HepG2 (cell line): ENCODE results near the gene DYNC2H1. TPM values are rescaled to one million over a fixed set of nuclear protein-coding genes. Genes with fewer than 3 reads are reported as not detected.

Experiments used
- DNMT1 ChIP-seq: sonication (generic); formaldehyde crosslinking; IDR thresholded peaks from 2 replicates; pipeline ENCODE4 v1.5.1; 2020; ENCODE audit warnings: mild to moderate bottlenecking, missing genetic modification reagents
- FOSL1 ChIP-seq: sonication (generic); formaldehyde crosslinking; IDR thresholded peaks from 2 replicates; pipeline ENCODE4 v1.9.0; 2021; ENCODE audit warnings: missing genetic modification reagents, borderline replicate concordance
- HMG20B ChIP-seq: conservative IDR thresholded peaks from 2 replicates; pipeline ENCODE4 v1.6.1; 2016; ENCODE audit warnings: missing genetic modification reagents, missing compliant biosample characterization
- JUND ChIP-seq: sonication (generic); formaldehyde crosslinking; IDR thresholded peaks from 2 replicates; pipeline ENCODE4 v1.8.0; 2022; ENCODE audit warnings: mild to moderate bottlenecking, missing genetic modification reagents
- KDM4B ChIP-seq: sonication (generic); formaldehyde crosslinking; IDR thresholded peaks from 2 replicates; pipeline ENCODE4 v1.4.0; 2020; ENCODE audit warnings: missing genetic modification reagents
- KMT2A ChIP-seq: sonication (generic); formaldehyde crosslinking; IDR thresholded peaks from 2 replicates; pipeline ENCODE4 v1.4.0; 2020; ENCODE audit warnings: missing genetic modification reagents
- MAF1 ChIP-seq: sonication (generic); formaldehyde crosslinking; IDR thresholded peaks from 2 replicates; pipeline ENCODE4 v1.5.0; 2020; ENCODE audit warnings: missing genetic modification reagents, borderline replicate concordance
- MEIS2 ChIP-seq: sonication (generic); formaldehyde crosslinking; IDR thresholded peaks from 2 replicates; pipeline ENCODE4 v1.9.0; 2021; ENCODE audit warnings: mild to moderate bottlenecking, missing genetic modification reagents
- NFE2L2 ChIP-seq: fragments of 150-350 bp; IDR thresholded peaks from 2 replicates; pipeline ENCODE4 v1.6.1; 2014; ENCODE audit warnings: low read length
- POGZ ChIP-seq: sonication (generic); formaldehyde crosslinking; IDR thresholded peaks from 2 replicates; pipeline ENCODE4 v1.4.0; 2020; ENCODE audit warnings: mild to moderate bottlenecking, missing genetic modification reagents
- PRMT3 ChIP-seq: sonication (generic); formaldehyde crosslinking; IDR thresholded peaks from 2 replicates; pipeline ENCODE4 v1.8.1; 2022; ENCODE audit warnings: low read depth, mild to moderate bottlenecking, moderate library complexity, missing genetic modification reagents, borderline replicate concordance
- RXRA ChIP-seq: sonication (generic); formaldehyde crosslinking; IDR thresholded peaks from 2 replicates; pipeline ENCODE4 v1.5.1; 2020; ENCODE audit warnings: missing genetic modification reagents
- SSRP1 ChIP-seq: IDR thresholded peaks from 2 replicates; pipeline ENCODE4 v1.6.1; 2016; ENCODE audit warnings: control low read depth
- TARDBP ChIP-seq: sonication (generic); formaldehyde crosslinking; IDR thresholded peaks from 2 replicates; pipeline ENCODE4 v1.8.0; 2022; ENCODE audit warnings: mild to moderate bottlenecking, missing genetic modification reagents
- TBP ChIP-seq: sonication (generic); formaldehyde crosslinking; IDR thresholded peaks from 2 replicates; pipeline ENCODE4 v1.5.0; 2020; ENCODE audit warnings: missing genetic modification reagents
- TGIF2 ChIP-seq: IDR thresholded peaks from 2 replicates; pipeline ENCODE4 v1.6.1; 2016; ENCODE audit warnings: control low read depth, missing compliant biosample characterization
- ZBTB7B ChIP-seq: sonication (generic); formaldehyde crosslinking; IDR thresholded peaks from 2 replicates; pipeline ENCODE4 v1.4.0; 2020; ENCODE audit warnings: missing genetic modification reagents
- ZFP1 ChIP-seq: IDR thresholded peaks from 2 replicates; pipeline ENCODE4 v1.6.1; 2016
- ZFY ChIP-seq: sonication (generic); formaldehyde crosslinking; IDR thresholded peaks from 2 replicates; pipeline ENCODE4 v1.4.0; 2020; ENCODE audit warnings: missing genetic modification reagents
- ZNF331 ChIP-seq: sonication (generic); formaldehyde crosslinking; IDR thresholded peaks from 2 replicates; pipeline ENCODE4 v1.4.0; 2020; ENCODE audit warnings: missing genetic modification reagents
- ZNF354B ChIP-seq: sonication (generic); formaldehyde crosslinking; IDR thresholded peaks from 2 replicates; pipeline ENCODE4 v1.8.0; 2022; ENCODE audit warnings: mild to moderate bottlenecking, missing genetic modification reagents
- ZNF678 ChIP-seq: sonication (generic); formaldehyde crosslinking; IDR thresholded peaks from 2 replicates; pipeline ENCODE4 v1.4.0; 2020; ENCODE audit warnings: mild to moderate bottlenecking, missing genetic modification reagents
- ZNF777 ChIP-seq: sonication (generic); formaldehyde crosslinking; IDR thresholded peaks from 2 replicates; pipeline ENCODE4 v1.4.0; 2020; ENCODE audit warnings: missing genetic modification reagents
- ZNF841 ChIP-seq: sonication (generic); formaldehyde crosslinking; IDR thresholded peaks from 2 replicates; pipeline ENCODE4 v1.8.1; 2023; ENCODE audit warnings: missing genetic modification reagents, borderline replicate concordance
- polyA plus RNA-seq, 8 experiments: library from polyadenylated mRNA; depleted of rRNA in 3 of 8; stranded (reverse) in 7 of 8; unstranded in 1 of 8; fragments of >200 nt; fragmentation: Illumina TruSeq in 4 of 8; extraction: Trizol in 4 of 8; gene quantifications; 2 replicates each; pipeline versions ENCODE4 v1.2.1 to v1.2.3, GENCODE V29; 2011 to 2016; ENCODE audit warnings: low read depth in 4 of 8, missing spikeins in 1 of 8, mixed read lengths in 1 of 8; ENCODE audit not compliant: insufficient read depth in 1 of 8
- total RNA-seq, 5 experiments: library from RNA; depleted of rRNA; stranded (reverse); fragments of >200 nt; fragmentation: Illumina TruSeq; extraction: Trizol; gene quantifications; 2 replicates each; pipeline ENCODE4 v1.2.3, GENCODE V29; 2016; ENCODE audit warnings: low read depth in 1 of 5
- TF ChIP-seq, protein P1 (sequence below): sonication (generic); formaldehyde crosslinking; IDR thresholded peaks from 2 replicates; pipeline ENCODE4 v1.5.1; 2020; ENCODE audit warnings: missing genetic modification reagents, mild to moderate bottlenecking, borderline replicate concordance
- TF ChIP-seq, protein P2 (sequence below): sonication (generic); formaldehyde crosslinking; IDR thresholded peaks from 2 replicates; pipeline ENCODE4 v1.8.0; 2022; ENCODE audit warnings: missing genetic modification reagents, mild to moderate bottlenecking, moderate library complexity, borderline replicate concordance
- TF ChIP-seq, protein P3 (sequence below): sonication (generic); formaldehyde crosslinking; IDR thresholded peaks from 2 replicates; pipeline ENCODE4 v1.9.0; 2021; ENCODE audit warnings: missing genetic modification reagents, borderline replicate concordance

DYNC2H1 gene
- total and polyA plus RNA-seq, 2 of the 13 experiments (the other 11 are each of a cell fraction or from before 2014, with no cell fraction given): 0.49 to 0.66 TPM

DNA sequence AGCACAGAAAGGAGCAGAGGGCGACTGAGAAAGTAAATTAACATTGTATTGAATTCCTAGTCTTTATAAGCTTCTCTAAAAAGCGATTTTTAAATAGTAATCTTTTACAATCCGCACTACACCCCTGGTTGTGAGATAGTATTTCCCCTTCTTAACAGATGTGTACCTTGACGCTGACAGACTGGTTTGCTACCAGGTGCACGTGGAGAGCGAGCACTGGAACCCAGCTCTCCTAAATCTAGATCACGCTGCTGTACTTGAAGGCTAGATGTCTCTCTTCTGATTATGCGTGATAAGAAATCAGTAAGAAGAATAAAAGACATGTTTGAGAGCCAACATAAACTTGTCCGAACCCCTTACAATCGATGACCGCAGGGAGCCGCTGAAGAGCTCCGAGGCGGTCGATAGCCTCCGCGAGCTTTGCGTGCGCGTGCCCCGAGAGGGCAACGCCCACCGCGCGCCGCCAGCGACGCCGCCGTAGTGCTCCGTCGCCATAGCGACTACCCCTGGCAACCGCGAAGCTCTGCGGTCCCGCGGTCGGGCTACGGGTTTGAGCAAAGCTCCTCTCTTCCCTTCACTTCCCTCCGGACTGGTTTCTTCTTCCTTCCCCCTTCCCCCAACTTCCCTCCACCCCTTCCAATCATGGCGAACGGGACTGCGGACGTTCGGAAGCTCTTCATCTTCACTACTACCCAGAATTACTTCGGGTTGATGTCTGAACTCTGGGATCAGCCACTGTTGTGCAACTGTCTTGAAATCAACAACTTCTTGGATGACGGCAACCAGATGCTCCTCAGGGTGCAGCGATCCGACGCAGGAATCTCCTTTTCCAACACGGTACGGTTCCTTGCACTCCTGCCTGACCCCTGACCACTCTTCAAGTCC, at the start of gene DYNC2H1 (continued):
- TF ChIP-seq PRMT3 (CRISPR knock-in tag) (no peak), RXRA (CRISPR knock-in tag) (peak; percentile 61; the same call in 1 of the 2 replicates), FOSL1 (CRISPR knock-in tag) (no peak), POGZ (CRISPR knock-in tag) (peak; percentile 93), ZNF777 (CRISPR knock-in tag) (no peak), SSRP1 (CRISPR knock-in tag) (no peak), ZNF331 (CRISPR knock-in tag) (peak; percentile 58; the same call in 1 of the 2 replicates), ZNF354B (no peak), ZFY (CRISPR knock-in tag) (0 out of 2 replicates have a peak, but pooled peaks have one; percentile 29), TBP (CRISPR knock-in tag) (no peak), DNMT1 (CRISPR knock-in tag) (no peak), TARDBP (CRISPR knock-in tag) (peak; percentile 60; the same call in 1 of the 2 replicates), NFE2L2 (no peak), MAF1 (CRISPR knock-in tag) (no peak), JUND (CRISPR knock-in tag) (no peak), HMG20B (CRISPR knock-in tag) (no peak), ZNF841 (CRISPR knock-in tag) (no peak), MEIS2 (peak; percentile 67; the same call in 1 of the 2 replicates), TGIF2 (CRISPR knock-in tag) (no peak), KDM4B (CRISPR knock-in tag) (no peak), ZBTB7B (CRISPR knock-in tag) (peak; percentile 54; the same call in 1 of the 2 replicates), ZNF678 (CRISPR knock-in tag) (no peak), KMT2A (CRISPR knock-in tag) (peak; percentile 73; the same call in 1 of the 2 replicates), ZFP1 (CRISPR knock-in tag) (no peak)
- TF ChIP-seq, protein P1, sequence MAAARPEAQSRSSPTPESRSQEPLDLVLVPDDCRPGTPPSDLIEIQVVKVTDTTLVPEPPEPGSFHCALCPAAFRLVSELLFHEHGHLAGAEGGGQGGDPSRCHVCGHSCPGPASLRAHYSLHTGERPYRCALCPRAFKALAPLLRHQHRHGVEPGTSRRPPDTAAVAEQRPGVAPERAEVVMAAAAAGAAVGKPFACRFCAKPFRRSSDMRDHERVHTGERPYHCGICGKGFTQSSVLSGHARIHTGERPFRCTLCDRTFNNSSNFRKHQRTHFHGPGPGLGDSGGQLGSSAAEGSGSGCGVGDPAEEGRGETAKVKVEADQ: no peak
- TF ChIP-seq, protein P2, sequence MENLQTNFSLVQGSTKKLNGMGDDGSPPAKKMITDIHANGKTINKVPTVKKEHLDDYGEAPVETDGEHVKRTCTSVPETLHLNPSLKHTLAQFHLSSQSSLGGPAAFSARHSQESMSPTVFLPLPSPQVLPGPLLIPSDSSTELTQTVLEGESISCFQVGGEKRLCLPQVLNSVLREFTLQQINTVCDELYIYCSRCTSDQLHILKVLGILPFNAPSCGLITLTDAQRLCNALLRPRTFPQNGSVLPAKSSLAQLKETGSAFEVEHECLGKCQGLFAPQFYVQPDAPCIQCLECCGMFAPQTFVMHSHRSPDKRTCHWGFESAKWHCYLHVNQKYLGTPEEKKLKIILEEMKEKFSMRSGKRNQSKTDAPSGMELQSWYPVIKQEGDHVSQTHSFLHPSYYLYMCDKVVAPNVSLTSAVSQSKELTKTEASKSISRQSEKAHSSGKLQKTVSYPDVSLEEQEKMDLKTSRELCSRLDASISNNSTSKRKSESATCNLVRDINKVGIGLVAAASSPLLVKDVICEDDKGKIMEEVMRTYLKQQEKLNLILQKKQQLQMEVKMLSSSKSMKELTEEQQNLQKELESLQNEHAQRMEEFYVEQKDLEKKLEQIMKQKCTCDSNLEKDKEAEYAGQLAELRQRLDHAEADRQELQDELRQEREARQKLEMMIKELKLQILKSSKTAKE: no peak
- TF ChIP-seq, protein P3, sequence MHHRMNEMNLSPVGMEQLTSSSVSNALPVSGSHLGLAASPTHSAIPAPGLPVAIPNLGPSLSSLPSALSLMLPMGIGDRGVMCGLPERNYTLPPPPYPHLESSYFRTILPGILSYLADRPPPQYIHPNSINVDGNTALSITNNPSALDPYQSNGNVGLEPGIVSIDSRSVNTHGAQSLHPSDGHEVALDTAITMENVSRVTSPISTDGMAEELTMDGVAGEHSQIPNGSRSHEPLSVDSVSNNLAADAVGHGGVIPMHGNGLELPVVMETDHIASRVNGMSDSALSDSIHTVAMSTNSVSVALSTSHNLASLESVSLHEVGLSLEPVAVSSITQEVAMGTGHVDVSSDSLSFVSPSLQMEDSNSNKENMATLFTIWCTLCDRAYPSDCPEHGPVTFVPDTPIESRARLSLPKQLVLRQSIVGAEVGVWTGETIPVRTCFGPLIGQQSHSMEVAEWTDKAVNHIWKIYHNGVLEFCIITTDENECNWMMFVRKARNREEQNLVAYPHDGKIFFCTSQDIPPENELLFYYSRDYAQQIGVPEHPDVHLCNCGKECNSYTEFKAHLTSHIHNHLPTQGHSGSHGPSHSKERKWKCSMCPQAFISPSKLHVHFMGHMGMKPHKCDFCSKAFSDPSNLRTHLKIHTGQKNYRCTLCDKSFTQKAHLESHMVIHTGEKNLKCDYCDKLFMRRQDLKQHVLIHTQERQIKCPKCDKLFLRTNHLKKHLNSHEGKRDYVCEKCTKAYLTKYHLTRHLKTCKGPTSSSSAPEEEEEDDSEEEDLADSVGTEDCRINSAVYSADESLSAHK (CRISPR knock-in tag): no peak
